GM12878 (cell line): Measurements from ENCODE around the gene DNAJC18.

Experiments used
- CHD2 ChIP-seq: IDR thresholded peaks from 2 replicates; pipeline ENCODE4 v1.6.1; 2011; ENCODE audit warnings: low read depth, low read length, improper control_type of control experiment, borderline replicate concordance
- EZH2 ChIP-seq: IDR thresholded peaks from 2 replicates; pipeline ENCODE4 v1.6.1; 2012; ENCODE audit warnings: low read depth, mild to moderate bottlenecking, control low read depth, inconsistent platforms, low read length, borderline replicate concordance; ENCODE audit not compliant: control insufficient read depth
- RAD21 ChIP-seq: IDR thresholded peaks from 2 replicates; pipeline ENCODE4 v1.6.1; 2011; ENCODE audit warnings: mild to moderate bottlenecking, low read depth, low read length, moderate library complexity; ENCODE audit not compliant: insufficient read depth
- RFX5 ChIP-seq: IDR thresholded peaks from 2 replicates; pipeline ENCODE4 v1.6.1; 2011; ENCODE audit warnings: low read depth, low read length, improper control_type of control experiment
- SP1 ChIP-seq: IDR thresholded peaks from one replicate; pipeline ENCODE4 v1.6.1; 2011; ENCODE audit warnings: low read depth, low read length
- ZNF24 ChIP-seq: fragments of 450-650 bp; IDR thresholded peaks from 2 replicates; pipeline ENCODE4 v1.6.1; 2017; ENCODE audit warnings: antibody characterized with exemption, mild to moderate bottlenecking
- TF ChIP-seq, protein P1 (sequence below), 3 experiments: IDR thresholded peaks in 2 of 3; conservative IDR thresholded peaks in 1 of 3; 2 replicates each; pipeline ENCODE4 v1.5.1; 2011; ENCODE audit warnings: low read depth in 3 of 3, low read length in 3 of 3, mild to moderate bottlenecking in 3 of 3, control low read depth in 2 of 3, moderate library complexity in 2 of 3, inconsistent platforms in 1 of 3, mixed read lengths in 1 of 3; ENCODE audit not compliant: control insufficient read depth in 2 of 3, insufficient read depth in 1 of 3; ENCODE audit errors: extremely low read depth in 1 of 3

GRCh38 chr5:139388198-139388821 lies 51.0 kb downstream of the DNAJC18 start:
- TF ChIP-seq EZH2: no peak
- TF ChIP-seq ZNF24: no peak
- TF ChIP-seq RFX5: no peak
- no peak for TF ChIP-seq SP1
- TF ChIP-seq, protein P1, sequence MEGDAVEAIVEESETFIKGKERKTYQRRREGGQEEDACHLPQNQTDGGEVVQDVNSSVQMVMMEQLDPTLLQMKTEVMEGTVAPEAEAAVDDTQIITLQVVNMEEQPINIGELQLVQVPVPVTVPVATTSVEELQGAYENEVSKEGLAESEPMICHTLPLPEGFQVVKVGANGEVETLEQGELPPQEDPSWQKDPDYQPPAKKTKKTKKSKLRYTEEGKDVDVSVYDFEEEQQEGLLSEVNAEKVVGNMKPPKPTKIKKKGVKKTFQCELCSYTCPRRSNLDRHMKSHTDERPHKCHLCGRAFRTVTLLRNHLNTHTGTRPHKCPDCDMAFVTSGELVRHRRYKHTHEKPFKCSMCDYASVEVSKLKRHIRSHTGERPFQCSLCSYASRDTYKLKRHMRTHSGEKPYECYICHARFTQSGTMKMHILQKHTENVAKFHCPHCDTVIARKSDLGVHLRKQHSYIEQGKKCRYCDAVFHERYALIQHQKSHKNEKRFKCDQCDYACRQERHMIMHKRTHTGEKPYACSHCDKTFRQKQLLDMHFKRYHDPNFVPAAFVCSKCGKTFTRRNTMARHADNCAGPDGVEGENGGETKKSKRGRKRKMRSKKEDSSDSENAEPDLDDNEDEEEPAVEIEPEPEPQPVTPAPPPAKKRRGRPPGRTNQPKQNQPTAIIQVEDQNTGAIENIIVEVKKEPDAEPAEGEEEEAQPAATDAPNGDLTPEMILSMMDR (IDR thresholded peaks at IDR 0.05 in 2 of 3, conservative IDR thresholded peaks at IDR 0.05 in 1 of 3; ENCODE audit: control insufficient read depth in 2 of 3, extremely low read depth in 1 of 3, insufficient read depth in 1 of 3, low read depth in 3 of 3, low read length in 3 of 3): no peak
- no peak for TF ChIP-seq RAD21
- TF ChIP-seq CHD2: peak; percentile 88
